Stimulated activated CD4-positive, alpha-beta T cell treated with anti-CD3 and anti-CD28 coated beads, Interleukin-15, amount 100 ng/mL, for 1 hour (primary cell): ENCODE measurements around the gene ADGRF3.
"Not testable (repeated sequence)": the region's sequence is repeated elsewhere in the genome, so short reads cannot be mapped to it uniquely, and the experiment has no call there.

Experiments used
- DNase-seq, 2 donors: peaks; one replicate each; pipeline ENCODE4 v3.0.0-alpha.2; 2020; ENCODE audit warnings: low read depth in 1 of 2, low spot score in 1 of 2

ADGRF3 gene

DNA sequence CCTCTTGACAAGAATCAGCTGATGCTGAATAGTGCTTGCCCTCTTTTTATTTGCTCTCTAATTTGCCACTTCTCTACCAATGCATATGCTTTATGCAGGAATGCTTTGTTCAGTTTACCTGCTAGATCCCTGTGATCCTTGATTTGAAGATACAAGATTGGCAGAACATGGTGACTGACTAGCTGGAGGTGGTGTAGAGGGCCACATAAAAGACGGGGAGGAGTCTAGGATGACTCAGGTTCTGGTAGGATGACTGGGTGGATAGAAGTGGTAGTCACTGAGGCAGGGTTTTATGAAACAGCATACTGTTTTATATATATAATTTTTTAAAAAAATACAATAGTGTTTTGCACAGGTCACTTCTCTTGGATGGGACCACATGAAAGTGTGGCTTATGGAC, 6.3 kb upstream of the ADGRF3 start:
- DNase-seq: no peak

GRCh38 chr2:26351375-26352090, 4.9 kb upstream of the ADGRF3 start:
- no peak for DNase-seq

DNA sequence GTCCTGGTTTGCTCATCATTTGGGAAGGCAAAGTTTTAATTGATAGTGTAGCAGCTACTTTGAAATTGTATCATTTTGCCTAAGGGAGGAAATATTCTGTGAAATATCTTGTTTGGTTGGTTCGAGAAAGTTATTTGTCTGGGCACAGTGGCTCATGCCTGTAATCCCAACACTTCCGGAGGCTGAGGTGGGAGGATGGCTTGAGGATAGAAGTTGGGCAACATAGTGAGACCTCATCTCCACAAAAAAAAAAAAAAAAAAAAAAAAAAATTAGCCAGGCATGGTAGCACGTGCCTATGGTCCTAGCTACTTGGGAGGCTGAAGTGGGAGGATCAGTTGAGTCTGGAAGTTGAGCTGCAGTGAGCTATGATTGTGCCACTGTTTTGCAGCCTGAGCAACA, 3.1 kb upstream of the ADGRF3 start:
- DNase-seq: no peak

DNA sequence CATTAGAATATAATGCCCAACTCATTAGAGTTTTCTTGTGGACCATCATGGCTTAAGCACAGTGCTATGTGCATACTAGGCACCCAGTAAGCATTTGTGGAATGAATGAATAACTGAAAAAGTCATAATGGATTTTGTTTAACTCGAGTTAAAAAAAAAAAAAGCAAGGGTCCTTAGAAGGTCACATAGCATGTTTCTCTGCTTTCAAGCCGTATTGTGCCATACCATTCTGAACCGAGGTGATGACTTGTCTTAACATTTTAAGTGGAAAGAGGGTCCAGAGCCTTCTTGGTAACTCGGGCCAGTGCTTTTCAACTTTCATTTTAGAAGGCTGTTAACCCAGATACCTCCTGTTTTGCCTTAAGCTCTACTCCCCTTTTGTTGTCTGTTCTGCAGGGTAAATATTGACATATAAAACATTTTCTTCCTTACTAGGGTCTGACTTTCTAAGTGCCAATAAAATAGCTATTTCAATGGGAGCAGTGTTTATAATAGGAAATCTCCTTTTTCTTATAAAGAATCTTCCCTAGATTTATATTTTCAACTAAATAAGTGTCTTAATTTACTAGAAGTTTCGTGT, 787 bp upstream of the ADGRF3 start:
- no peak for DNase-seq

DNA sequence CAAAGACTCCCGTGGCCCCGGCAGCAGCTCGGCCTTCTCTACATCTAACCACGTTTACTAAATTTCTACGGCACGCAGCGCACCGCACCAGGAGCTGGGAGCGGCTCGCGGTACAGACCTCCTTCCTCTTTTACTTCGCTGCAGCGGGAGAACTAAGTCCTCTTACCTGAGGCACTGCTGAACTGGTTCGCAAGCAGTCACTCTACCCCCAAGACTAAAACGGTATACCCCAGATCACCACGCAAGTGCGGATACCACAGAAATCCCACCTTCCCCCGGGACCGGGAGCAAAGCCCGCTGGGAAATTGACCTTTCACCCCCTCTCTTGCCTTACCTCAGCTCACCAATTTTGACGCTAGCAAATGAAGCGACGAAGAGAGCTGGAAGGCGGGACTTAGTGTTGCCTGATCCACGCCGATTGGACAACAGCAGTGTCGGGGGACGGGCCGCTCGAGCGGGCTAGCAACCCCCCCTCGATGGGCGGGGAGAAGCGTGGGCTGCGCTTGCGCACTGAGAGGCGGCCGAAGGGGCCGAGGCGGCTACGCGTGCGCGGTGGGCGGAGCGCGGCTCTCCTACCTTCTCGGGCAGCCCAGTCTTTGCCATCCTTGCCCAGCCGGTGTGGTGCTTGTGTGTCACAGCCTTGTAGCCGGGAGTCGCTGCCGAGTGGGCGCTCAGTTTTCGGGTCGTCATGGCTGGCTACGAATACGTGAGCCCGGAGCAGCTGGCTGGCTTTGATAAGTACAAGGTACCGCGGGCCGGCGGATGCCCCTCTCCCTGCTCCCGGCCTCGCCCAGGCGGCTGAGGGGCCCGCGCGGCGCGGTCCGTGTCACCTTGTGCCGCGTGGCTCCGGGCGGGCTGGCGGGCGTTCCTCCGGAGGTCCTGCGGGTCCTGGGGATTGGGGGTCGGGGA, 790 bp downstream of the ADGRF3 start, which contains the start of gene SELENOI:
SELENOI (plus strand) TSS at position 599 of the 909 bp plus-strand sequence; CDS start at position 689, 90 bp downstream.
- DNase-seq: peak; percentile 99 to 100

GRCh38 chr2:26345283-26345544, 1.4 kb downstream of the ADGRF3 start:
- no peak for DNase-seq

DNA sequence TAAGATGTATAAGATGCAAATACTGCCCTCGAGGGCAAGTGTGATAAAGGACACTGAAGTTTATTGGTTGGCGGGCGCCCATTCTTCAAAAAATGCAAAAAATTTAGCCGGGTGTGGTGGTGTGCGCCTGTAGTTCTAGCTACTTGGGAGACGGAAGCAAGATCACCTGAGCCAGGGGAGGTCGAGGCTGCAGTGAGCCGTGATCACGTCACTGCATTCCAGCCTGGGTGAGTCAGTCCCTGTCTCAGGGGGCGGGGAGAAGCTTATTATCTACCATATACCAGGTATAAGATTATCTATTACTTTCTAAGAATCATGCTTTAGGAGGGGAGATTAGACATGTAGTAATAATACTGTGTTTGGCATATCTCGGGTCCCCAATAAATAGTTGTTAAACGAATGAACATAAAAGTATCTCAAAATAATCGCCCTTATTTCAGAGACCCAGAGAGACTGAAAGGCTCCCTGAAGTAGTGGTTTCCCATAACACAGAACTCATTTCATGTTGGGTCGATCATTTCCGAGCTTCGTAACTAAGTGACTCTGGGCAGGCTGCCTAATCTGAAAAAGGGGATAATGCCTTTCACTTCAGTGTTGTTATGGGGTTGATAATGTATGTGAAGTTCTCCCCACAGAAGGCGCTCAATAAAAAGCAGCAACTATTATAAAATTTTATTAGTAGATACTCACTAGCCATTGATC, 1.9 kb downstream of the ADGRF3 start:
- peak in 1 of 2 donors; percentile 16 for DNase-seq

GRCh38 chr2:26340831-26341230, 5.8 kb downstream of the ADGRF3 start:
- no peak for DNase-seq

GRCh38 chr2:26337298-26337697, 9.3 kb downstream of the ADGRF3 start:
- DNase-seq: no peak

- no peak for DNase-seq
Measured at GRCh38 chr2:26336719-26337118, 9.9 kb downstream of the ADGRF3 start.

DNA sequence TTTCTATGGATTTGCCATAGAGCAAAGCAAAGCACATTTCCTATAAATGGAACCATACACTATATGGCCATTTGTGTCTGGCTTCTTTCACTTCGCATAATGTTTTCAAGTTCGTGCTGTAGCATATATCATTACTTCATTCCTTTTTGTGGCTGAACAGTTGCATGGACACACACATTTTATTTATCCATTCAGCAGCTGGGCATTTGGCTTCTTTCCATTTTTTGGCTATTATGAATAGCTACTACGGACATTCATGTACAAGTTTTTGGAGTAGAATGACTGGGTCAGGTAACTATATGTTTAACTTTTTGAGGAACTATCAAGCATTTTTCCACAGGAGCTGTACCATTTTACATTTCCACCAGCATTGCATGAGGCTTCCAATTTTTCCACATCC, 11.4 kb downstream of the ADGRF3 start:
- no peak for DNase-seq

DNA sequence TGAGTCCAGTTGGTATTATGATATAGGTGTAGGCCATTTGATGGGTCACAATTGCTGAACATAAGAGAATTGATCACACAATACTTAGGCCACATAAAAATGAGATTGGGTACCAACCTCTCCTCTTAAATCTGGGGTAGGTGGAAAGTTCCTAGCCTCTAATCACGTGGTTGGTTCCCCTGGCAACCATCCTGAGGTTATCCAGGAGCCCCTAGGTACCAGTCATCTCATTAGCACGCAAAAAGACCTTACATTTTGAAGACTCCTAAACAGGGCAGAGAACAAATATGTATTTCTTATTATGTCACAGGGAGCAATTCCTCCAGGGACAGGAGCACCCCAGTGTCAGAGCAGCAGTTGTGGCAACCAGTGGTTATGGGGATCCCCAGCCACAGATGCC, 13.3 kb downstream of the ADGRF3 start:
- no peak for DNase-seq

DNA sequence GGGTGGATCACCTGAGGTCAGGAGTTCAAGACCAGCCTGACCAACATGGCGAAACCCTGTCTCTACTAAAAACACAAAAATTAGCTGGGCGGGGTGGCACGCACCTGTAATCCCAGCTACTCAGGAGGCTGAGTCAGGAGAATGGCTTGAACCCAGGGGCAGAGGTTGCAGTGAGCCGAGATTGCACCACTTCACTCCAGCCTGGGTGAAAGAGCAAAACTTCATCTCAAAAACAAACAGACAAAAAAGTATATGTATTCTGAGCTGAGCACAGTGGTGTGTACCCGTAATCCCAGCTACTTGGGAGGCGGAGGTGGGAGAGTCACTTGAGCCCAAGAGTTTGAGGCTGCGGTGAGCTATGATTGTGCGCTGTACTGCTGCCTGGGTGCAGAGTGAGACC, 15.3 kb downstream of the ADGRF3 start:
- not testable (repeated sequence) for DNase-seq

DNA sequence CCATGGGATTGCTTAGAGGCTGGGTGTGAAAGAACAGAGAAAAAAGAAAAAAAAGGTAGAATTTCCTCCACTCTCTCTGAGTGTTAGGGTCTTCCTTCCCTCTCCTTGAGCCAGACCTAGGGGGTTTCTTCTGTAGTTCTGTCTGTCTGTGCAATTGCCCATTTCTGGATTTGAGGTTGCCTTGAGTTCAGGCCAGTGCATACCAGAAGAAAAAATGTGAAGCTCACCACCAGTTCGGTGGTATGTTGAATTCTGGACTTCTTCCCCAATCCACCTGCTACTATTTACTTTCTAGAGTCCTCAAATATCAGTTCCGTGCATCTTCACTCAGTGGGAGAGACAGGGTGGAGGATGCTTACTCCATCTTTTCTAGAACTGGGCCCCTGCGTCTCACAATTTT, 16.0 kb downstream of the ADGRF3 start:
- DNase-seq: no peak

GRCh38 chr2:26330114-26330549, 16.5 kb downstream of the ADGRF3 start:
- peak; percentile 59 to 77 for DNase-seq

DNA sequence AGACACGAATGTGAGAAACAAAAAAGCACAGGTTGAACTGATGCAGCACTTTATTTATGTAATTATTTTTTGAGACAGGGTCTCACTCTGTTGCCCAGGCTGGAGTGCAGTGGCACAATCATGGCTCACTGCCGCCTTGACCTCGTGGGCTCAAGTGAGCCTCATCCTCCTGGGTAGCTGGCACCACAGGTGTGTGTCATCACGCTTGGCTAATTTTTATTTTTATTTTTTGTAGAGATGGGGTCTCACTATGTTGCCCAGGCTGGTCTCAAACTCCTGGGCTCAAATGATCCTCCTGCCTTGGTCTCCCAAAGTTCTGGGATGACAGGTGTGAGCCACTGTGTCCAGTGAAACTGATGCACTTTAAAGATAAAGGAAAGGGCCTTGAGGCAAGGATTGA, 17.5 kb downstream of the ADGRF3 start:
- DNase-seq: not testable (repeated sequence)

- no peak for DNase-seq
Measured at GRCh38 chr2:26327291-26328272, 19.0 kb downstream of the ADGRF3 start.

DNA sequence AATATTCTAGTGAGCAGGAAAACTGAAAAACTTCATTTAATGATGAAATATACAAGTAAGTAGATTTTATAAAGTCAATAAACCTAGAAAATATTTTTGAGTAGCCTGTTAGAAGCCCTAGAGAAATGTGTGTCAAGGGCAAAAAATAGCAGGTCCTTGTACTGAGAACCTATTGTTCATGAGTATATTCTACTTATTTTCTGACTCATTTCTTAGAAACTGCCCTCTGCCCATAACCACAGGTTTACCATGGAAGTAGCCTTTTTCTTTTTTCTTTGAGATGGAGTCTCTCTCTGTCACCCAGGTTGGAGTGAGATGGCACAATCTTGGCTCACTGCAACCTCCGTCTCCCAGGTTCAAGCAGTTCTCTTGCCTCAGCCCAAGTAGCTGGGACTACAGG, 20.1 kb downstream of the ADGRF3 start:
- no peak for DNase-seq

GRCh38 chr2:26325851-26326250, 20.7 kb downstream of the ADGRF3 start:
- DNase-seq: no peak

DNA sequence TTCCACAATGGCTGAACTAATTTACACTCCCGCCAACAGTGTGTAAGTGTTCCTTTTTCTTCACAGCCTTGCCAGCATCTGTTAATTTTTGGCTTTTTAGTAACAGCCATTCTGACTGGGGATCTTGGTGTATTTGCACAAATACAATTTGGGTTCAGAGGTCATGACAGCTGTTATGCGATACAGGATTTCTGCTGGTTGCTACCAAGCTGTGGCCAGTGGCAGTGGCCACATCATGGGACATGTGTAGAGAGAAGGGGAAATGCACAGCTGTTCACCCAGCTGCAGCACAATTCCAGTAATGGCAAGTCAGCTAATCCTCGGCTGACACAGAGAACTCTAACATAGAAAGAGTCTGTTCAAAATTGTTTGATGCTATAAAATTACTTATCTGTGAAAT, 21.7 kb downstream of the ADGRF3 start:
- no peak for DNase-seq
